ENCODE measurements around the gene PARP8.

DNA sequence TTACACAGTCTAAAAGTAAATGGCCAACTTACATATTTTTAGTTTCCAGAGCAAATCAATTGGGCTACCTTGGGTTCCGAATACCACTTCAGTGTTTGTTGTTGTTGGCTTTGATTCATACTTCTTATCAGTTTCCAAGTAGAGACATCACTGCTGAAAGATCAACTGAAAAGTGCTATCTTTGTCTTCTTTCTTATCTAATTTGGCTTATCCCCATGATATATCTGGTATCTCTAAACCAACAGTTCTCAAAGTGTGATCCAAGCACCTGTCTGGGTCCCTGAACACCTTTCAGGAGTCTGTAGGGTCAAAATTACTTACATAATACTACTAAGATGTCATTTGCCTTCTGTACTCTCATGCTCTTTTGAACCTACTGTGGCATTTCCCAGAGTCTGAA lies 200.0 kb downstream of the PARP8 start:
- TF ChIP-seq, protein P1, sequence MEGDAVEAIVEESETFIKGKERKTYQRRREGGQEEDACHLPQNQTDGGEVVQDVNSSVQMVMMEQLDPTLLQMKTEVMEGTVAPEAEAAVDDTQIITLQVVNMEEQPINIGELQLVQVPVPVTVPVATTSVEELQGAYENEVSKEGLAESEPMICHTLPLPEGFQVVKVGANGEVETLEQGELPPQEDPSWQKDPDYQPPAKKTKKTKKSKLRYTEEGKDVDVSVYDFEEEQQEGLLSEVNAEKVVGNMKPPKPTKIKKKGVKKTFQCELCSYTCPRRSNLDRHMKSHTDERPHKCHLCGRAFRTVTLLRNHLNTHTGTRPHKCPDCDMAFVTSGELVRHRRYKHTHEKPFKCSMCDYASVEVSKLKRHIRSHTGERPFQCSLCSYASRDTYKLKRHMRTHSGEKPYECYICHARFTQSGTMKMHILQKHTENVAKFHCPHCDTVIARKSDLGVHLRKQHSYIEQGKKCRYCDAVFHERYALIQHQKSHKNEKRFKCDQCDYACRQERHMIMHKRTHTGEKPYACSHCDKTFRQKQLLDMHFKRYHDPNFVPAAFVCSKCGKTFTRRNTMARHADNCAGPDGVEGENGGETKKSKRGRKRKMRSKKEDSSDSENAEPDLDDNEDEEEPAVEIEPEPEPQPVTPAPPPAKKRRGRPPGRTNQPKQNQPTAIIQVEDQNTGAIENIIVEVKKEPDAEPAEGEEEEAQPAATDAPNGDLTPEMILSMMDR (IDR thresholded peaks at IDR 0.05), result no peak
- TF ChIP-seq POLR2A (IDR thresholded peaks at IDR 0.05), result no peak
